ENCODE measurements around the gene PAX5.

Gene PAX5

GRCh38 chr9:36932198-36932597, 101.9 kb downstream of the PAX5 start:
- no peak for DNase-seq (ENCODE audit: low read depth)

GRCh38 chr9:36930941-36931340, 103.1 kb downstream of the PAX5 start:
- DNase-seq (ENCODE audit: low read depth) = no peak

GRCh38 chr9:36929350-36929675, 104.8 kb downstream of the PAX5 start:
- no peak for DNase-seq (ENCODE audit: low read depth)

GRCh38 chr9:36928670-36929349, 105.3 kb downstream of the PAX5 start:
- no peak for DNase-seq (ENCODE audit: low read depth)

GRCh38 chr9:36928210-36928609, 105.9 kb downstream of the PAX5 start:
- no peak for DNase-seq (ENCODE audit: low read depth)

GRCh38 chr9:36924757-36925432, 109.2 kb downstream of the PAX5 start:
- DNase-seq (ENCODE audit: low read depth) = no peak

- DNase-seq (ENCODE audit: low read depth) = no peak
Observed at GRCh38 chr9:36924071-36924470, 110.0 kb downstream of the PAX5 start.

GRCh38 chr9:36923025-36923625, 110.9 kb downstream of the PAX5 start:
- DNase-seq (ENCODE audit: low read depth) = no peak

- DNase-seq (ENCODE audit: low read depth) = no peak
Observed at GRCh38 chr9:36922548-36922947, 111.5 kb downstream of the PAX5 start.

- DNase-seq (ENCODE audit: low read depth) = no peak
Observed at GRCh38 chr9:36914212-36914577, 119.9 kb downstream of the PAX5 start.

- no peak for DNase-seq (ENCODE audit: low read depth)
Observed at GRCh38 chr9:36913393-36914211, 120.5 kb downstream of the PAX5 start.

GRCh38 chr9:36912620-36913019, 121.4 kb downstream of the PAX5 start:
- no peak for DNase-seq (ENCODE audit: low read depth)

- no peak for DNase-seq (ENCODE audit: low read depth)
Observed at GRCh38 chr9:36911601-36912412, 122.3 kb downstream of the PAX5 start.

- no peak for DNase-seq (ENCODE audit: low read depth)
Observed at GRCh38 chr9:36911037-36911436, 123.0 kb downstream of the PAX5 start.

GRCh38 chr9:36906492-36906891, 127.6 kb downstream of the PAX5 start:
- no peak for DNase-seq (ENCODE audit: low read depth)

- DNase-seq (ENCODE audit: low read depth) = no peak
Observed at GRCh38 chr9:36905101-36906066, 128.7 kb downstream of the PAX5 start.

- peak; percentile 12 for DNase-seq (ENCODE audit: low read depth)
Observed at GRCh38 chr9:36903541-36904435, 130.3 kb downstream of the PAX5 start.

- DNase-seq (ENCODE audit: low read depth) = no peak
Observed at GRCh38 chr9:36902861-36903524, 131.1 kb downstream of the PAX5 start.

- no peak for DNase-seq (ENCODE audit: low read depth)
Observed at GRCh38 chr9:36902080-36902716, 131.9 kb downstream of the PAX5 start.
